H1 (cell line): ENCODE results near the gene ADPGK.

ENCODE experiments used
- BCL11A ChIP-seq, 2 experiments: IDR thresholded peaks; one replicate each; pipeline ENCODE4 v1.6.1; 2011; ENCODE audit warnings: low read depth in 2 of 2, low read length in 2 of 2, mild to moderate bottlenecking in 2 of 2
- CREB1 ChIP-seq: IDR thresholded peaks from 2 replicates; pipeline ENCODE4 v1.6.1; 2012; ENCODE audit warnings: inconsistent platforms
- CTCF ChIP-seq, 3 experiments: IDR thresholded peaks; 1 replicate in 2 of 3; 2 replicates in 1 of 3; pipeline versions ENCODE4 v1.5.1 to v1.6.1; 2011; ENCODE audit warnings: low read length in 3 of 3, mild to moderate bottlenecking in 3 of 3, inconsistent platforms in 2 of 3, low read depth in 1 of 3, moderate library complexity in 1 of 3; ENCODE audit not compliant: insufficient read depth in 1 of 3; ENCODE audit errors: control extremely low read depth in 1 of 3
- EGR1 ChIP-seq: IDR thresholded peaks from 2 replicates; pipeline ENCODE4 v1.6.1; 2011; ENCODE audit warnings: low read depth, low read length, borderline replicate concordance
- EP300 ChIP-seq, 2 experiments: IDR thresholded peaks; 1 replicate in 1 of 2; 2 replicates in 1 of 2; pipeline ENCODE4 v1.6.1; 2011 to 2012; ENCODE audit warnings: low read depth in 2 of 2, low read length in 2 of 2, mild to moderate bottlenecking in 2 of 2, borderline replicate concordance in 1 of 2, inconsistent platforms in 1 of 2, moderate library complexity in 1 of 2
- EZH2 ChIP-seq: fragments of 200-600 bp; sonication (generic); IDR thresholded peaks from 2 replicates; pipeline ENCODE4 v1.7.1; 2012; ENCODE audit warnings: low read depth, mild to moderate bottlenecking, moderate library complexity, low read length, inconsistent platforms; ENCODE audit not compliant: severe bottlenecking
- JUND ChIP-seq: IDR thresholded peaks from 2 replicates; pipeline ENCODE4 v1.6.1; 2011; ENCODE audit warnings: mild to moderate bottlenecking, improper control_type of control experiment, low read length
- NRF1 ChIP-seq: IDR thresholded peaks from 2 replicates; pipeline ENCODE4 v1.6.1; 2011; ENCODE audit warnings: mild to moderate bottlenecking, low read depth, low read length, improper control_type of control experiment
- PHF8 ChIP-seq: fragments of 200-600 bp; sonication (generic); conservative IDR thresholded peaks from 2 replicates; pipeline ENCODE4 v1.7.1; 2012; ENCODE audit warnings: low read depth, mild to moderate bottlenecking, inconsistent platforms, low read length, moderate library complexity
- POLR2A ChIP-seq, 2 experiments: IDR thresholded peaks; 1 replicate in 1 of 2; 2 replicates in 1 of 2; pipeline ENCODE4 v1.6.1; 2011; ENCODE audit warnings: low read depth in 2 of 2, low read length in 2 of 2, mild to moderate bottlenecking in 2 of 2; ENCODE audit errors: control extremely low read depth in 1 of 2
- RAD21 ChIP-seq, 2 experiments: IDR thresholded peaks in 1 of 2; conservative IDR thresholded peaks in 1 of 2; 2 replicates each; pipeline ENCODE4 v1.6.1; 2011; ENCODE audit warnings: low read depth in 2 of 2, low read length in 2 of 2, improper control_type of control experiment in 1 of 2, inconsistent platforms in 1 of 2, mild to moderate bottlenecking in 1 of 2, moderate library complexity in 1 of 2
- SRF ChIP-seq: IDR thresholded peaks from 2 replicates; pipeline ENCODE4 v1.6.1; 2011; ENCODE audit warnings: mild to moderate bottlenecking, low read depth, low read length, moderate library complexity
- TAF7 ChIP-seq: optimal IDR thresholded peaks from 2 replicates; pipeline ENCODE3; 2011; ENCODE audit warnings: low read depth, mild to moderate bottlenecking, inconsistent platforms, low read length, moderate library complexity, borderline replicate concordance

GRCh38 chr15:72797834-72798233, 14.3 kb upstream of the ADPGK start:
- no peak for TF ChIP-seq BCL11A (IDR thresholded peaks at IDR 0.05; ENCODE audit: low read depth in 2 of 2, low read length in 2 of 2)
- no peak for TF ChIP-seq NRF1
- TF ChIP-seq CTCF (IDR thresholded peaks at IDR 0.05; ENCODE audit: control extremely low read depth in 1 of 3, insufficient read depth in 1 of 3, low read depth in 1 of 3, low read length in 3 of 3), result no peak
- no peak for TF ChIP-seq JUND
- no peak for TF ChIP-seq RAD21 (IDR thresholded peaks at IDR 0.05 in 1 of 2, conservative IDR thresholded peaks at IDR 0.05 in 1 of 2; ENCODE audit: low read depth in 2 of 2, low read length in 2 of 2)
- TF ChIP-seq EGR1, result no peak
- TF ChIP-seq CREB1, result no peak
- no peak for TF ChIP-seq PHF8
- TF ChIP-seq POLR2A (IDR thresholded peaks at IDR 0.05; ENCODE audit: control extremely low read depth in 1 of 2, low read depth in 2 of 2, low read length in 2 of 2), result no peak
- no peak for TF ChIP-seq EZH2
- no peak for TF ChIP-seq TAF7
- TF ChIP-seq SRF, result no peak
- no peak for TF ChIP-seq EP300 (IDR thresholded peaks at IDR 0.05; ENCODE audit: borderline replicate concordance in 1 of 2, low read depth in 2 of 2, low read length in 2 of 2)
